T-helper 2 cell (primary cell): ENCODE results near the gene PCP2.
A peak's percentile ranks its signal among the peaks of the same experiment; 100 is the strongest.

Experiments used
- DNase-seq, 5 experiments: peaks; one replicate each; pipeline versions ENCODE4 v3.0.0 to v3.0.0-alpha.2; 2012 to 2022
- total RNA-seq, 2 donors: gene quantifications; one replicate each; lab custom pipeline; 2026; lab: John Stamatoyannopoulos, UW

The PCP2 gene
- total RNA-seq, result 1.6 to 3.7 reads per million in 2 donors

GRCh38 chr19:7633698-7634097, at the start of gene PCP2:
PCP2 (minus strand) TSS chr19:7633719; CDS start chr19:7633457, 262 bp downstream.
- DNase-seq, result no peak

GRCh38 chr19:7682175-7682855, 48.8 kb upstream of the PCP2 start:
- DNase-seq, result no peak

GRCh38 chr19:7681340-7682174, 48.0 kb upstream of the PCP2 start:
- DNase-seq, result peak; percentile 49 to 91 (median 71)

GRCh38 chr19:7680606-7681339, 47.3 kb upstream of the PCP2 start, which contains the start of gene TRAPPC5:
TRAPPC5 (plus strand) TSS chr19:7680833; CDS start chr19:7682254, 1,421 bp downstream.
- DNase-seq, result peak; percentile 75 to 89 (median 77)

GRCh38 chr19:7679771-7680605, 46.5 kb upstream of the PCP2 start:
- no peak for DNase-seq

- peak; percentile 26 to 87 (median 54) for DNase-seq
Observed at GRCh38 chr19:7678971-7679751, 45.6 kb upstream of the PCP2 start.

GRCh38 chr19:7677669-7678311, 44.3 kb upstream of the PCP2 start:
- DNase-seq, result no peak

GRCh38 chr19:7676854-7677253, 43.3 kb upstream of the PCP2 start, which contains the start of gene MCEMP1:
MCEMP1 (plus strand) TSS chr19:7677090; CDS start chr19:7677121, 31 bp downstream.
- no peak for DNase-seq

- no peak for DNase-seq
Observed at GRCh38 chr19:7676376-7676775, 42.9 kb upstream of the PCP2 start.

GRCh38 chr19:7674010-7675005, 40.8 kb upstream of the PCP2 start:
- DNase-seq, result peak in 1 of 5 experiments; percentile 50

- no peak for DNase-seq
Observed at GRCh38 chr19:7672522-7672921, 39.0 kb upstream of the PCP2 start.

GRCh38 chr19:7670790-7671189, 37.3 kb upstream of the PCP2 start:
- DNase-seq, result no peak

- DNase-seq, result peak in 1 of 5 experiments; percentile 63
Observed at GRCh38 chr19:7670150-7670783, 36.7 kb upstream of the PCP2 start.

- no peak for DNase-seq
Observed at GRCh38 chr19:7669641-7670040, 36.1 kb upstream of the PCP2 start.

- DNase-seq, result no peak
Observed at GRCh38 chr19:7668842-7669241, 35.3 kb upstream of the PCP2 start, which contains the start of gene RETN. RETN (plus strand) TSS chr19:7669049; CDS start chr19:7669327, 278 bp downstream.

GRCh38 chr19:7665076-7665475, 31.6 kb upstream of the PCP2 start:
- no peak for DNase-seq

- no peak for DNase-seq
Observed at GRCh38 chr19:7663706-7664105, 30.2 kb upstream of the PCP2 start.

GRCh38 chr19:7662657-7663056, 29.1 kb upstream of the PCP2 start:
- no peak for DNase-seq
